ENCODE measurements around the gene ARHGAP10. TPM values are rescaled to one million over a fixed set of nuclear protein-coding genes. Genes with fewer than 3 reads are reported as not detected.
A peak's percentile ranks its signal among the peaks of the same experiment; 100 is the strongest.

Gene ARHGAP10
- total and polyA plus RNA-seq, 2 donors (not counting 1 experiment from before 2014, with no cell fraction given) = 0.10 to 0.34 TPM

GRCh38 chr4:147682755-147683154, 49.1 kb upstream of the ARHGAP10 start:
- ATAC-seq (ENCODE audit: low read depth) (no peak), DNase-seq (no peak)
- Histone ChIP-seq H3K4me3 (ENCODE audit: control extremely low read depth in 1 of 5, extremely low read depth in 1 of 5, insufficient read depth in 1 of 5, low read depth in 2 of 5, low read length in 4 of 5) (peak overlapping the region in 1 of 5 experiments; percentile 98), H3K4me1 (ENCODE audit: control insufficient read depth in 2 of 2, insufficient read depth in 2 of 2, low read length in 2 of 2) (peaks cover 13 to 18% of the 10 kb centered on the region in 2 donors), H4K20me1 (ENCODE audit: control insufficient read depth, insufficient read depth, low read length, poor library complexity, severe bottlenecking) (no peaks in the 10 kb centered on the region), H2AFZ (ENCODE audit: insufficient read depth, low read depth, low read length, poor library complexity, severe bottlenecking) (peak overlapping the region; percentile 97), H3K4me2 (replicated peaks; ENCODE audit: low read depth, low read length, poor library complexity, severe bottlenecking) (peak overlapping the region; percentile 89), H3K27ac (ENCODE audit: low read length in 2 of 2) (no peak overlapping the region), H3K36me3 (replicated peaks in 1 of 2; ENCODE audit: control extremely low read depth in 1 of 2, control insufficient read depth in 1 of 2, extremely low read depth in 1 of 2, insufficient read depth in 2 of 2, low read length in 1 of 2) (peaks cover 0 to 15% of the 10 kb centered on the region in 2 experiments), H3K27me3 (replicated peaks in 1 of 4; ENCODE audit: control extremely low read depth in 1 of 4, control insufficient read depth in 3 of 4, insufficient read depth in 4 of 4, low read length in 3 of 4) (no peaks in the 10 kb centered on the region), H3K79me2 (ENCODE audit: control insufficient read depth, insufficient read depth, low read length) (peaks cover 6% of the 10 kb centered on the region), H3K9me3 (ENCODE audit: control extremely low read depth in 1 of 3, control insufficient read depth in 2 of 3, insufficient read depth in 1 of 3, low read length in 2 of 3) (no peaks in the 10 kb centered on the region), H3K9ac (ENCODE audit: low read length) (peak overlapping the region; percentile 98)
- no peak for TF ChIP-seq CTCF (IDR thresholded peaks at IDR 0.05)
- no peak for TF ChIP-seq EZH2 (IDR thresholded peaks at IDR 0.05; ENCODE audit: borderline replicate concordance, insufficient read depth, low read depth, low read length, poor library complexity, severe bottlenecking)
- peak overlapping the region; percentile 95 for H3K4me3 Mint-ChIP-seq
- peak overlapping the region; percentile 46 for H3K27ac Mint-ChIP-seq
- CTCF ChIA-PET = interaction anchor here (0.6 kb wide), 1 partner anchor 183 kb away, joined by 3 read pairs; no protein-coding TSS in a partner anchor
- H3K9me3 Mint-ChIP-seq (ENCODE audit: insufficient read depth) = no peaks in the 10 kb centered on the region
- POLR2A ChIA-PET = interaction anchor here (0.9 to 2.0 kb wide), 3 partner anchors 8 to 66 kb away, joined by 4 to 14 read pairs (median 6); partner anchors contain the start of genes ARHGAP10 and TMEM184C
- no peaks in the 10 kb centered on the region for H3K27me3 Mint-ChIP-seq
- WGBS (ENCODE audit: insufficient coverage) = no CpG with 5 or more reads among the region's 3 CpGs
- H3K4me1 Mint-ChIP-seq = peaks cover 33% of the 10 kb centered on the region
- intact Hi-C loops (cut with micrococcal nuclease) = no loop called here

DNA sequence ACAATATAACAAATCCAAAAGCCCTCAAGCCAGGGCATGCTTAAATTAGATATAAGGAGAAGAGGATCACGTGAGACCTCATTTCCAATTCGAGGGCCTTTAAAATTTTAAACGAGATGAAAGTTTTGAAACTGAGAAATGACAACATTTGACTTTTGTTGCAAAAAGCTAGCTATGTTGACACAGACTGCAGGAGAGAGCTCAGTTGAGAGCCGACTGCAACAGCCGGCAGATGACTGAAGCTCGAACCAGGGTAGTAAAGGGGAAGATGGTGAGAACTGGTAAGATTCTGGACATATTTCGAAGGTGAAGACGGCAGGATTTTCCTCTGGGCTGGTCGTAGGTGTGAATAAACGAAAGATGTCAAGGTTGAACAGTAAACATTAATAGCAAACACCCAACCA, 48.7 kb upstream of the ARHGAP10 start:
- H3K4me1 Mint-ChIP-seq = peaks cover 33% of the 10 kb centered on the region
- Histone ChIP-seq H3K4me1 (ENCODE audit: control insufficient read depth in 2 of 2, insufficient read depth in 2 of 2, low read length in 2 of 2) (peaks cover 13 to 18% of the 10 kb centered on the region in 2 donors), H3K36me3 (replicated peaks in 1 of 2; ENCODE audit: control extremely low read depth in 1 of 2, control insufficient read depth in 1 of 2, extremely low read depth in 1 of 2, insufficient read depth in 2 of 2, low read length in 1 of 2) (peaks cover 0 to 15% of the 10 kb centered on the region in 2 experiments), H3K27me3 (replicated peaks in 1 of 4; ENCODE audit: control extremely low read depth in 1 of 4, control insufficient read depth in 3 of 4, insufficient read depth in 4 of 4, low read length in 3 of 4) (no peaks in the 10 kb centered on the region), H3K4me2 (replicated peaks; ENCODE audit: low read depth, low read length, poor library complexity, severe bottlenecking) (peak overlapping the region; percentile 89), H2AFZ (ENCODE audit: insufficient read depth, low read depth, low read length, poor library complexity, severe bottlenecking) (peak overlapping the region; percentile 97), H3K79me2 (ENCODE audit: control insufficient read depth, insufficient read depth, low read length) (peaks cover 6% of the 10 kb centered on the region), H4K20me1 (ENCODE audit: control insufficient read depth, insufficient read depth, low read length, poor library complexity, severe bottlenecking) (no peaks in the 10 kb centered on the region), H3K9me3 (ENCODE audit: control extremely low read depth in 1 of 3, control insufficient read depth in 2 of 3, insufficient read depth in 1 of 3, low read length in 2 of 3) (no peaks in the 10 kb centered on the region), H3K27ac (ENCODE audit: low read length in 2 of 2) (peak overlapping the region; percentile 81 to 90), H3K4me3 (ENCODE audit: control extremely low read depth in 1 of 5, extremely low read depth in 1 of 5, insufficient read depth in 1 of 5, low read depth in 2 of 5, low read length in 4 of 5) (peak overlapping the region; percentile 79 to 98 (median 90)), H3K9ac (ENCODE audit: low read length) (peak overlapping the region; percentile 98)
- H3K27ac Mint-ChIP-seq = peak overlapping the region; percentile 88
- no peaks in the 10 kb centered on the region for H3K27me3 Mint-ChIP-seq
- intact Hi-C loops (cut with micrococcal nuclease) = no loop called here
- peak overlapping the region; percentile 95 for H3K4me3 Mint-ChIP-seq
- peak; percentile 34 for DNase-seq
- WGBS (ENCODE audit: insufficient coverage) = 4% methylated on average over 5 of the region's 10 CpGs
- POLR2A ChIA-PET = interaction anchor here (0.9 to 2.0 kb wide), 3 partner anchors 9 to 66 kb away, joined by 4 to 14 read pairs (median 6); partner anchors contain the start of genes ARHGAP10 and TMEM184C
- CTCF ChIA-PET = interaction anchor here (0.6 to 1.9 kb wide), 3 partner anchors 49 to 183 kb away, joined by 3 to 11 read pairs (median 4); partner anchors contain the start of genes ARHGAP10 and TMEM184C
- TF ChIP-seq CTCF (IDR thresholded peaks at IDR 0.05) (no peak), EZH2 (IDR thresholded peaks at IDR 0.05; ENCODE audit: borderline replicate concordance, insufficient read depth, low read depth, low read length, poor library complexity, severe bottlenecking) (no peak)
- H3K9me3 Mint-ChIP-seq (ENCODE audit: insufficient read depth) = no peaks in the 10 kb centered on the region
- ATAC-seq (ENCODE audit: low read depth) = no peak

All from B cell (primary cell).